CD14-positive monocyte (primary cell): ENCODE measurements around the gene RBM12. TPM values are rescaled to one million over a fixed set of nuclear protein-coding genes. Genes with fewer than 3 reads are reported as not detected.

Experiments used
- DNase-seq, 3 donors: peaks; one replicate each; pipeline ENCODE4 v3.0.0-alpha.2; 2011 to 2022
- H2AFZ ChIP-seq: 2 replicates; pipeline ENCODE4 v1.6.0; 2012; ENCODE audit warnings: mild to moderate bottlenecking, low read depth, low read length, inconsistent platforms; ENCODE audit not compliant: insufficient read depth, poor library complexity, severe bottlenecking
- H3K27ac ChIP-seq, 2 donors: 1 replicate in 1 of 2; 2 replicates in 1 of 2; pipeline ENCODE4 v1.5.1; 2012 to 2013; ENCODE audit warnings: low read length in 2 of 2, control low read depth in 1 of 2, inconsistent platforms in 1 of 2, low read depth in 1 of 2, mild to moderate bottlenecking in 1 of 2
- H3K27me3 ChIP-seq, 2 donors: one replicate each; pipeline versions ENCODE4 v1.6.0 to v1.6.1; 2011 to 2013; ENCODE audit warnings: low read length in 2 of 2; ENCODE audit not compliant: control insufficient read depth in 2 of 2, insufficient read depth in 2 of 2
- H3K36me3 ChIP-seq, 2 donors: replicated peaks in 1 of 2; 1 replicate in 1 of 2; 2 replicates in 1 of 2; pipeline versions ENCODE4 v1.5.1 to v1.6.1; 2012 to 2013; ENCODE audit warnings: low read length in 2 of 2, control low read depth in 1 of 2, inconsistent platforms in 1 of 2, mild to moderate bottlenecking in 1 of 2; ENCODE audit not compliant: insufficient read depth in 2 of 2, control insufficient read depth in 1 of 2
- H3K4me1 ChIP-seq, 2 donors: 1 replicate in 1 of 2; 2 replicates in 1 of 2; pipeline versions ENCODE4 v1.5.1 to v1.6.1; 2012 to 2013; ENCODE audit warnings: low read length in 2 of 2, control low read depth in 1 of 2, inconsistent platforms in 1 of 2, mild to moderate bottlenecking in 1 of 2, moderate library complexity in 1 of 2; ENCODE audit not compliant: insufficient read depth in 2 of 2, control insufficient read depth in 1 of 2
- H3K4me2 ChIP-seq: replicated peaks from 2 replicates; pipeline ENCODE3; 2012; ENCODE audit warnings: low read length, moderate library complexity, mild to moderate bottlenecking; ENCODE audit not compliant: poor library complexity, severe bottlenecking; ENCODE audit errors: extremely low read depth
- H3K4me3 ChIP-seq, 3 experiments: fragments of 200-600 bp in 1 of 3; sonication (generic) in 1 of 3; replicated peaks in 1 of 3; 1 replicate in 2 of 3; 2 replicates in 1 of 3; pipeline ENCODE4 v1.5.1; 2011 to 2013; ENCODE audit warnings: low read length in 3 of 3, mild to moderate bottlenecking in 3 of 3, control low read depth in 2 of 3, low read depth in 2 of 3, inconsistent platforms in 1 of 3, moderate library complexity in 1 of 3
- H3K79me2 ChIP-seq: 2 replicates; pipeline ENCODE4 v1.6.0; 2012; ENCODE audit warnings: mild to moderate bottlenecking, control low read depth, inconsistent platforms, low read length, moderate library complexity; ENCODE audit not compliant: insufficient read depth
- H3K9ac ChIP-seq: 2 replicates; pipeline ENCODE4 v1.6.0; 2017; ENCODE audit warnings: low read length, mild to moderate bottlenecking; ENCODE audit not compliant: insufficient read depth, poor library complexity, severe bottlenecking
- H3K9me3 ChIP-seq, 2 donors: replicated peaks in 1 of 2; 1 replicate in 1 of 2; 2 replicates in 1 of 2; pipeline versions ENCODE4 v1.5.1 to v1.6.1; 2012 to 2013; ENCODE audit warnings: low read length in 2 of 2, control low read depth in 1 of 2; ENCODE audit not compliant: control insufficient read depth in 1 of 2, insufficient read depth in 1 of 2
- H4K20me1 ChIP-seq: 2 replicates; pipeline ENCODE4 v1.6.0; 2012; ENCODE audit warnings: mild to moderate bottlenecking, low read length, control low read depth, moderate library complexity; ENCODE audit not compliant: insufficient read depth
- H3K27ac Mint-ChIP-seq, 7 donors: one replicate each; pipeline ENCODE4 v1.8.0; 2020; ENCODE audit warnings: mild to moderate bottlenecking in 7 of 7, mixed read lengths in 7 of 7, moderate library complexity in 6 of 7, inconsistent platforms in 2 of 7
- H3K27me3 Mint-ChIP-seq, 3 donors: one replicate each; pipeline ENCODE4 v1.8.0; 2021 to 2022; ENCODE audit warnings: low read depth in 3 of 3, mild to moderate bottlenecking in 3 of 3, mixed read lengths in 3 of 3, moderate library complexity in 3 of 3, inconsistent platforms in 1 of 3
- H3K36me3 Mint-ChIP-seq, 2 donors: one replicate each; pipeline ENCODE4 v1.8.0; 2020; ENCODE audit warnings: mixed read lengths in 2 of 2, inconsistent platforms in 1 of 2, mild to moderate bottlenecking in 1 of 2
- H3K4me1 Mint-ChIP-seq: one replicate; pipeline ENCODE4 v1.8.0; 2020; ENCODE audit warnings: mild to moderate bottlenecking, mixed read lengths
- H3K4me3 Mint-ChIP-seq, 2 donors: one replicate each; pipeline ENCODE4 v1.8.0; 2020; ENCODE audit warnings: mild to moderate bottlenecking in 2 of 2, mixed read lengths in 2 of 2, moderate library complexity in 1 of 2
- H3K9me3 Mint-ChIP-seq, 7 donors: one replicate each; pipeline ENCODE4 v1.8.0; 2020 to 2022; ENCODE audit warnings: mixed read lengths in 7 of 7, mild to moderate bottlenecking in 6 of 7, moderate library complexity in 6 of 7, inconsistent platforms in 2 of 7
- CTCF ChIP-seq: fragments of 200-600 bp; IDR thresholded peaks from one replicate; pipeline ENCODE4 v1.8.0; 2022; ENCODE audit warnings: antibody characterized with exemption, mild to moderate bottlenecking
- WGBS: methylation state at CpG from one replicate; pipeline ENCODE4 v1.1.5; 2013; ENCODE audit warnings: missing lambda C conversion rate; ENCODE audit not compliant: insufficient coverage; 5-methylcytosine and 5-hydroxymethylcytosine counted together
- intact Hi-C, 2 donors: fragments of 100-400 bp; cut with micrococcal nuclease; formaldehyde crosslinking; loops; one replicate each; pipeline versions ENCODE4 v1.15.0 to v1.15.1; 2023
- polyA plus RNA-seq, 3 donors: library from polyadenylated mRNA; depleted of rRNA in 1 of 3; unstranded in 2 of 3; stranded (reverse) in 1 of 3; fragments of 300-500 nt in 2 of 3; fragments of >200 nt in 1 of 3; fragmentation: Illumina TruSeq in 2 of 3; gene quantifications; 1 replicate in 2 of 3; 2 replicates in 1 of 3; pipeline ENCODE4 v1.2.3, GENCODE V29; 2012 to 2021

The RBM12 gene
- polyA plus RNA-seq, 3 donors: 21.5 to 32.8 (median 30.4) TPM

DNA sequence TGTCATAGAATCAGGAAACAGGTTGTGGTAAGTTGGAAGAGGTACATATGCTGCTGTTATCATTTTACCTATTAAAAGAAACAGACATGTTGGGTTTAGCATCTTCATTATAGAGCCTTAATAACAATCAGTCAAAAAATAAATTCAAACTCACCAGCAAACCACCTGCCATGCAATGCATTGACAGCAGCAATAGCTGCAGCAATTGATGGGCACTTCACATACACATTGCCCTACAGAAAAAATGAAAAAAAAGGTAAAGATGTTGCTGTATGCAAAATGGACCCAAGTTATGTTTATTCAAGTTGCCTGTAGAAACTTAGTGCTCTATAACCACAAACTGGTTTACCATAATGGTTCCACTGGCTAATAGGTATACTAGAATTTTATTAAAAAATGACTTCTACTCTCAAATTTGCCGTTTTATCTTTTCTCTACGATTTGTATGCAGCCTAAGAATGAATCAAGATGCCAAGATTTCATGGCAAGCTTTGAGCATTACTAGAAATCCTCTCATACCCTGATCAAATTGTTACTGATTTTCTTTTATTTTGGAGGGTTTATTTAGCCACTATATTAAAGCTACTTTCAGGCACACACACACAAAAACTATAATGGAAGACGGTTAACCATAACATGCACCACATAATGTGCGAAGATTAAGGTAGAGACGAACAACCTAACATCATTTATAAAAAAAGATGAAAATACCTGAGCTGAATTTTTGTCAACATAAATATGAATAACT, 40.0 kb upstream of the RBM12 start:
- Histone ChIP-seq H3K9me3 (no peaks in the 10 kb centered on the region), H3K4me2 (no peak overlapping the region), H3K79me2 (peaks cover 58% of the 10 kb centered on the region), H3K27ac (no peak overlapping the region), H3K4me1 (peaks cover 12 to 13% of the 10 kb centered on the region in 2 donors), H3K27me3 (no peaks in the 10 kb centered on the region), H4K20me1 (peaks cover 96% of the 10 kb centered on the region), H3K36me3 (peaks cover 74 to 82% of the 10 kb centered on the region in 2 donors), H2AFZ (no peak overlapping the region), H3K9ac (no peak overlapping the region), H3K4me3 (no peak overlapping the region)
- peaks cover 14% of the 10 kb centered on the region for H3K4me1 Mint-ChIP-seq
- no peak overlapping the region for H3K4me3 Mint-ChIP-seq
- H3K36me3 Mint-ChIP-seq: peaks cover 65 to 70% of the 10 kb centered on the region in 2 donors
- TF ChIP-seq CTCF: no peak
- intact Hi-C loops: loop anchor here in 1 of 2 donors (5.0 kb wide), 1 partner anchor 33 kb away; no protein-coding TSS in a partner anchor
- no peak overlapping the region for H3K27ac Mint-ChIP-seq
- no CpG with 5 or more reads among the region's 5 CpGs for WGBS
- no peak for DNase-seq
- H3K27me3 Mint-ChIP-seq: peaks cover 0 to 2% (median 0%) of the 10 kb centered on the region in 3 donors
- no peaks in the 10 kb centered on the region for H3K9me3 Mint-ChIP-seq

- Mint-ChIP-seq H3K36me3 (peaks cover 56 to 60% of the 10 kb centered on the region in 2 donors), H3K27ac (peak overlapping the region in 2 of 7 donors; percentile 24 to 59), H3K27me3 (peaks cover 0 to 4% (median 3%) of the 10 kb centered on the region in 3 donors), H3K4me1 (peaks cover 23% of the 10 kb centered on the region), H3K4me3 (no peak overlapping the region), H3K9me3 (no peaks in the 10 kb centered on the region)
- no peak for DNase-seq
- intact Hi-C loops: loop anchor here in 1 of 2 donors (5.0 kb wide), 1 partner anchor 34 kb away; no protein-coding TSS in a partner anchor
- Histone ChIP-seq H3K27me3 (no peaks in the 10 kb centered on the region), H3K4me3 (no peak overlapping the region), H2AFZ (no peak overlapping the region), H3K9me3 (no peaks in the 10 kb centered on the region), H3K79me2 (peaks cover 57% of the 10 kb centered on the region), H4K20me1 (peaks cover 80% of the 10 kb centered on the region), H3K36me3 (peaks cover 59 to 66% of the 10 kb centered on the region in 2 donors), H3K27ac (peak overlapping the region in 1 of 2 donors; percentile 16), H3K4me1 (peaks cover 19 to 24% of the 10 kb centered on the region in 2 donors), H3K9ac (no peak overlapping the region), H3K4me2 (no peak overlapping the region)
- no peak for TF ChIP-seq CTCF
- no CpG with 5 or more reads among the region's 4 CpGs for WGBS
Measured at GRCh38 chr20:35702824-35703695, 38.4 kb upstream of the RBM12 start.
